Endothelial cell of umbilical vein (primary cell): ENCODE data around the gene PRKAR1B. TPM values are rescaled to one million over a fixed set of nuclear protein-coding genes. Genes with fewer than 3 reads are reported as not detected.

Experiments
- BruUV-seq: library from RNA; stranded (reverse); fragments of 400-500 nt; replicated peaks from 2 replicates; lab custom pipeline; 2021; lab: Mats Ljungman, UMichigan
- CTCF ChIA-PET: fragments of 300-600, 350-600 bp; sonication (Branson Sonifier 250); formaldehyde crosslinking; loops from one replicate; lab custom pipeline; 2021; ENCODE audit warnings: antibody characterized with exemption, inconsistent platforms; lab: Charles Lee
- POLR2A ChIA-PET: fragments of 300-600, 350-600 bp; sonication (Branson Sonifier 250); formaldehyde crosslinking; loops from one replicate; lab custom pipeline; 2021; ENCODE audit warnings: antibody characterized with exemption, inconsistent platforms; lab: Charles Lee
- DNase-seq: peaks from one replicate; pipeline ENCODE4 v3.0.0-alpha.2; 2011; ENCODE audit warnings: low read depth, low spot score
- FAIRE-seq: peaks from 2 replicates; lab custom pipeline; 2011; peaks lifted over from hg19 to GRCh38; lab: Jason Lieb, UNC
- H2AFZ ChIP-seq: 2 replicates; pipeline ENCODE4 v1.6.0; 2012; ENCODE audit warnings: low read depth, low read length, control low read depth, inconsistent platforms
- H3K27ac ChIP-seq: 2 replicates; pipeline ENCODE4 v1.5.1; 2011; ENCODE audit warnings: low read depth, mild to moderate bottlenecking, control low read depth, low read length, moderate library complexity; ENCODE audit not compliant: insufficient read depth
- H3K27me3 ChIP-seq, 2 experiments: 2 replicates each; pipeline versions ENCODE4 v1.6.0 to v1.6.1; 2011; ENCODE audit warnings: low read length in 2 of 2, mixed read lengths in 1 of 2; ENCODE audit not compliant: control insufficient read depth in 2 of 2, insufficient read depth in 2 of 2
- H3K36me3 ChIP-seq, 2 experiments: 2 replicates in 1 of 2; 3 replicates in 1 of 2; pipeline ENCODE4 v1.5.1; 2011; ENCODE audit warnings: low read length in 2 of 2, mild to moderate bottlenecking in 1 of 2, moderate library complexity in 1 of 2; ENCODE audit not compliant: control insufficient read depth in 2 of 2, insufficient read depth in 2 of 2; ENCODE audit errors: extremely low read depth in 1 of 2
- H3K4me1 ChIP-seq: 3 replicates; pipeline ENCODE4 v1.5.1; 2011; ENCODE audit warnings: mild to moderate bottlenecking, low read length; ENCODE audit not compliant: control insufficient read depth, insufficient read depth; ENCODE audit errors: extremely low read depth
- H3K4me2 ChIP-seq: 2 replicates; pipeline ENCODE4 v1.6.1; 2011; ENCODE audit warnings: low read length, control low read depth, mixed read lengths; ENCODE audit not compliant: insufficient read depth
- H3K4me3 ChIP-seq, 3 experiments: fragments of 200-600 bp in 1 of 3; sonication (generic), shearing (Covaris generic) in 1 of 3; replicated peaks in 1 of 3; 2 replicates each; pipeline ENCODE4 v1.5.1; 2011 to 2016; ENCODE audit warnings: control low read depth in 3 of 3, low read length in 3 of 3, mild to moderate bottlenecking in 2 of 3, inconsistent platforms in 1 of 3, low read depth in 1 of 3, moderate library complexity in 1 of 3; ENCODE audit not compliant: insufficient read depth in 1 of 3
- H3K79me2 ChIP-seq: 2 replicates; pipeline ENCODE4 v1.6.0; 2012; ENCODE audit warnings: low read length, inconsistent platforms; ENCODE audit not compliant: control insufficient read depth, insufficient read depth
- H3K9ac ChIP-seq: replicated peaks from 2 replicates; pipeline ENCODE3; 2011; ENCODE audit warnings: low read length, control low read depth; ENCODE audit not compliant: insufficient read depth; ENCODE audit errors: extremely low read depth
- H3K9me1 ChIP-seq: replicated peaks from 3 replicates; pipeline ENCODE4 v1.6.0; 2011; ENCODE audit warnings: mild to moderate bottlenecking, low read length; ENCODE audit not compliant: control insufficient read depth, insufficient read depth; ENCODE audit errors: extremely low read depth
- H3K9me3 ChIP-seq: replicated peaks from 2 replicates; pipeline ENCODE4 v1.5.1; 2012; ENCODE audit warnings: low read length, inconsistent platforms; ENCODE audit not compliant: control insufficient read depth, insufficient read depth
- H4K20me1 ChIP-seq: replicated peaks from 2 replicates; pipeline ENCODE3; 2011; ENCODE audit warnings: mild to moderate bottlenecking, low read length; ENCODE audit not compliant: control insufficient read depth, insufficient read depth; ENCODE audit errors: extremely low read depth
- CTCF ChIP-seq, 2 donors: IDR thresholded peaks; 1 replicate in 1 of 2; 2 replicates in 1 of 2; pipeline ENCODE4 v1.5.1; 2011; ENCODE audit warnings: low read length in 2 of 2, mild to moderate bottlenecking in 2 of 2, moderate library complexity in 2 of 2, control low read depth in 1 of 2, inconsistent platforms in 1 of 2, low read depth in 1 of 2; ENCODE audit not compliant: insufficient read depth in 1 of 2; ENCODE audit errors: extremely low read depth in 1 of 2
- EZH2 ChIP-seq: IDR thresholded peaks from 2 replicates; pipeline ENCODE4 v1.6.1; 2012; ENCODE audit warnings: borderline replicate concordance, low read depth, mild to moderate bottlenecking, moderate library complexity, low read length, inconsistent platforms; ENCODE audit not compliant: severe bottlenecking
- FOS ChIP-seq: IDR thresholded peaks from 2 replicates; pipeline ENCODE4 v1.6.1; 2011; ENCODE audit warnings: mild to moderate bottlenecking, low read length, moderate library complexity, borderline replicate concordance; ENCODE audit not compliant: insufficient read depth
- JUN ChIP-seq: IDR thresholded peaks from 2 replicates; pipeline ENCODE4 v1.6.1; 2011; ENCODE audit warnings: borderline replicate concordance, low read depth; ENCODE audit not compliant: insufficient read length, insufficient read depth
- MAX ChIP-seq: IDR thresholded peaks from 2 replicates; pipeline ENCODE4 v1.6.1; 2011; ENCODE audit not compliant: insufficient read depth, insufficient read length
- MYC ChIP-seq: IDR thresholded peaks from one replicate; pipeline ENCODE4 v1.6.1; 2011; ENCODE audit warnings: mild to moderate bottlenecking, low read depth, low read length
- POLR2A ChIP-seq: IDR thresholded peaks from 2 replicates; pipeline ENCODE4 v1.6.1; 2012; ENCODE audit warnings: low read depth, mild to moderate bottlenecking, control low read depth, low read length
- dilution Hi-C: fragments of 300-500 bp; cut with MboI; formaldehyde crosslinking; loops from one replicate; pipeline ENCODE4 v1.15.0; 2019; ENCODE audit warnings: low sequenced_read_pairs; ENCODE audit not compliant: extremely low pct_ligation_motif_present
- intact Hi-C: fragments of 100-400 bp; cut with micrococcal nuclease; formaldehyde crosslinking; loops from one replicate; pipeline ENCODE4 v1.10.0; 2022
- polyA plus RNA-seq, 4 experiments: library from polyadenylated mRNA; depleted of rRNA in 3 of 4; stranded (reverse) in 3 of 4; unstranded in 1 of 4; fragments of >200 nt; gene quantifications; 2 replicates each; pipeline versions ENCODE4 v1.2.1 to v1.2.3, GENCODE V29; 2011 to 2012; ENCODE audit warnings: missing spikeins in 1 of 4
- total RNA-seq: library from RNA; stranded (reverse); gene quantifications from 2 replicates; pipeline ENCODE4 v1.2.3, GENCODE V29; 2021

PRKAR1B gene
- total and polyA plus RNA-seq, 2 donors (not counting 3 experiments of a cell fraction or from before 2014, with no cell fraction given) = 15.4 to 29.2 TPM

GRCh38 chr7:540997-541396 lies 186.1 kb downstream of the PRKAR1B start:
- ChIA-PET CTCF (no interaction called here), POLR2A (no interaction called here)
- Histone ChIP-seq H3K27ac (no peak overlapping the region), H3K4me3 (no peak overlapping the region), H3K9ac (no peak overlapping the region), H3K9me3 (no peaks in the 10 kb centered on the region), H3K36me3 (no peaks in the 10 kb centered on the region), H3K4me2 (no peak overlapping the region), H3K9me1 (no peaks in the 10 kb centered on the region), H4K20me1 (no peaks in the 10 kb centered on the region), H3K79me2 (no peaks in the 10 kb centered on the region), H3K27me3 (no peaks in the 10 kb centered on the region), H3K4me1 (peaks cover 35% of the 10 kb centered on the region), H2AFZ (no peak overlapping the region)
- no peak for TF ChIP-seq MYC
- TF ChIP-seq MAX = no peak
- TF ChIP-seq POLR2A = no peak
- no peak for TF ChIP-seq JUN
- DNase-seq (no peak), FAIRE-seq (no peak)
- no TSS peak for BruUV-seq
- dilution Hi-C loops = no loop called here
- intact Hi-C loops = no loop called here

- FAIRE-seq (no peak), DNase-seq (no peak)
- BruUV-seq = no TSS peak
- H4K20me1 ChIP-seq = no peaks in the 10 kb centered on the region
- peaks cover 35% of the 10 kb centered on the region for H3K4me1 ChIP-seq
- no peak overlapping the region for H2AFZ ChIP-seq
- H3K4me3 ChIP-seq = no peak overlapping the region
- CTCF ChIA-PET = no interaction called here
- intact Hi-C loops (no loop called here), dilution Hi-C loops (no loop called here)
- no peak overlapping the region for H3K9ac ChIP-seq
- no peaks in the 10 kb centered on the region for H3K9me1 ChIP-seq
- no peaks in the 10 kb centered on the region for H3K79me2 ChIP-seq
- no peaks in the 10 kb centered on the region for H3K36me3 ChIP-seq
- POLR2A ChIA-PET = no interaction called here
- TF ChIP-seq FOS = no peak
- TF ChIP-seq CTCF (IDR thresholded peaks at IDR 0.05; ENCODE audit: extremely low read depth in 1 of 2, insufficient read depth in 1 of 2, low read depth in 1 of 2, low read length in 2 of 2) = no peak
- TF ChIP-seq EZH2 = no peak
- no peak for TF ChIP-seq MYC
- no peak overlapping the region for H3K4me2 ChIP-seq
- H3K27ac ChIP-seq = peak overlapping the region; percentile 6
- H3K27me3 ChIP-seq = no peaks in the 10 kb centered on the region
- no peaks in the 10 kb centered on the region for H3K9me3 ChIP-seq
Observed at GRCh38 chr7:540579-540978, 186.5 kb downstream of the PRKAR1B start.
